Activated CD8-positive, alpha-beta memory T cell treated with anti-CD3 and anti-CD28 coated beads for 48 hours (primary cell): ENCODE results near the gene LRTM2.
"Not testable (repeated sequence)": the region's sequence is repeated elsewhere in the genome, so short reads cannot be mapped to it uniquely, and the experiment has no call there.

Experiments
- DNase-seq, 3 experiments: peaks; one replicate each; pipeline ENCODE4 v3.0.0-alpha.2; 2020; ENCODE audit warnings: low read depth in 2 of 3, low spot score in 2 of 3

Gene LRTM2

GRCh38 chr12:1811281-1811947 lies 9.0 kb upstream of the LRTM2 start:
- no peak for DNase-seq

GRCh38 chr12:1811948-1812291 lies 8.4 kb upstream of the LRTM2 start:
- no peak for DNase-seq

GRCh38 chr12:1812650-1813302 lies 7.6 kb upstream of the LRTM2 start:
- DNase-seq = no peak

- DNase-seq = no peak
Observed at GRCh38 chr12:1814266-1814665, 6.1 kb upstream of the LRTM2 start.

GRCh38 chr12:1815108-1815507 lies 5.3 kb upstream of the LRTM2 start:
- DNase-seq = no peak

GRCh38 chr12:1815814-1816729 lies 4.3 kb upstream of the LRTM2 start:
- no peak for DNase-seq

GRCh38 chr12:1816730-1817348 lies 3.5 kb upstream of the LRTM2 start:
- no peak for DNase-seq

GRCh38 chr12:1817928-1818327 lies 2.4 kb upstream of the LRTM2 start:
- DNase-seq = not testable (repeated sequence)

- no peak for DNase-seq
Observed at GRCh38 chr12:1819050-1819449, 1.3 kb upstream of the LRTM2 start.

GRCh38 chr12:1819571-1819970 lies 794 bp upstream of the LRTM2 start:
- no peak for DNase-seq

GRCh38 chr12:1820896-1821291 lies 529 bp downstream of the LRTM2 start:
- DNase-seq = no peak

- no peak for DNase-seq
Observed at GRCh38 chr12:1821805-1822204, 1.4 kb downstream of the LRTM2 start.

GRCh38 chr12:1822699-1823098 lies 2.3 kb downstream of the LRTM2 start:
- no peak for DNase-seq

GRCh38 chr12:1823237-1823636 lies 2.9 kb downstream of the LRTM2 start:
- no peak for DNase-seq

- no peak for DNase-seq
Observed at GRCh38 chr12:1825382-1826102, 5.2 kb downstream of the LRTM2 start.

- DNase-seq = no peak
Observed at GRCh38 chr12:1826401-1826800, 6.0 kb downstream of the LRTM2 start.

GRCh38 chr12:1826867-1827705 lies 6.7 kb downstream of the LRTM2 start:
- DNase-seq = no peak

- no peak for DNase-seq
Observed at GRCh38 chr12:1827826-1828805, 7.8 kb downstream of the LRTM2 start.

GRCh38 chr12:1828856-1829255 lies 8.5 kb downstream of the LRTM2 start:
- DNase-seq = no peak
